HepG2 (cell line): ENCODE measurements around the gene PRKAR1B.

ENCODE experiments used
- ASH2L ChIP-seq: fragments of 300-600, 200-600 bp; sonication (generic); IDR thresholded peaks from 2 replicates; pipeline ENCODE4 v1.7.0; 2017; ENCODE audit warnings: low read depth, mild to moderate bottlenecking, moderate library complexity, mixed read lengths, low read length; ENCODE audit not compliant: insufficient read length
- CCAR2 ChIP-seq: fragments of 200-400 bp; formaldehyde crosslinking; optimal IDR thresholded peaks from 2 replicates; pipeline ENCODE3; 2018; ENCODE audit warnings: low read depth, mild to moderate bottlenecking, low read length, moderate library complexity
- CTCF ChIP-seq: sonication (generic); formaldehyde crosslinking; IDR thresholded peaks from 2 replicates; pipeline ENCODE4 v1.5.0; 2020; ENCODE audit warnings: mild to moderate bottlenecking, missing genetic modification reagents, moderate library complexity
- DR1 ChIP-seq: sonication (generic); formaldehyde crosslinking; IDR thresholded peaks from 2 replicates; pipeline ENCODE4 v1.8.0; 2021; ENCODE audit warnings: mild to moderate bottlenecking, missing genetic modification reagents, inconsistent platforms
- FOXO1 ChIP-seq: sonication (generic); formaldehyde crosslinking; IDR thresholded peaks from 2 replicates; pipeline ENCODE4 v1.4.0; 2020; ENCODE audit warnings: missing genetic modification reagents
- HDAC2 ChIP-seq: sonication (generic); formaldehyde crosslinking; IDR thresholded peaks from 2 replicates; pipeline ENCODE4 v1.4.0; 2020; ENCODE audit warnings: missing genetic modification reagents
- HMGXB4 ChIP-seq, 2 experiments: sonication (generic) in 1 of 2; formaldehyde crosslinking in 1 of 2; IDR thresholded peaks; 2 replicates each; pipeline versions ENCODE4 v1.4.0 to v1.6.1; 2018 to 2020; ENCODE audit warnings: missing genetic modification reagents in 2 of 2, borderline replicate concordance in 1 of 2, low read depth in 1 of 2, mild to moderate bottlenecking in 1 of 2, missing biosample characterization in 1 of 2
- JUNB ChIP-seq: sonication (generic); formaldehyde crosslinking; IDR thresholded peaks from 2 replicates; pipeline ENCODE4 v1.8.0; 2022; ENCODE audit warnings: missing genetic modification reagents, mild to moderate bottlenecking, borderline replicate concordance
- POLR2AphosphoS5 ChIP-seq: IDR thresholded peaks from 2 replicates; pipeline ENCODE4 v1.6.1; 2012; ENCODE audit warnings: low read depth, low read length
- RBM39 ChIP-seq: fragments of 200-400 bp; formaldehyde crosslinking; IDR thresholded peaks from one replicate; pipeline ENCODE4 v1.6.1; 2018; ENCODE audit warnings: antibody characterized with exemption, mild to moderate bottlenecking, low read depth, low read length; ENCODE audit not compliant: poor library complexity, severe bottlenecking
- ZNF724P ChIP-seq: sonication (generic); formaldehyde crosslinking; IDR thresholded peaks from 2 replicates; pipeline ENCODE4 v1.8.0; 2022; ENCODE audit warnings: missing genetic modification reagents, borderline replicate concordance

- no peak for TF ChIP-seq ASH2L
- TF ChIP-seq POLR2AphosphoS5: no peak
- no peak for TF ChIP-seq HDAC2 (CRISPR knock-in tag)
- TF ChIP-seq CCAR2: no peak
- no peak for TF ChIP-seq RBM39
- no peak for TF ChIP-seq FOXO1 (CRISPR knock-in tag)
- TF ChIP-seq CTCF (CRISPR knock-in tag): no peak
- TF ChIP-seq HMGXB4 (CRISPR knock-in tag; IDR thresholded peaks at IDR 0.05; ENCODE audit: borderline replicate concordance in 1 of 2, low read depth in 1 of 2): no peak
- no peak for TF ChIP-seq ZNF724P (CRISPR knock-in tag)
- no peak for TF ChIP-seq JUNB
- TF ChIP-seq DR1 (CRISPR knock-in tag): no peak
Measured at GRCh38 chr7:509426-510130, 217.5 kb downstream of the PRKAR1B start.
